ENCODE results near the gene ANKRD31. TPM values are rescaled to one million over a fixed set of nuclear protein-coding genes. Genes with fewer than 3 reads are reported as not detected.
"Not testable (repeated sequence)": the region's sequence is repeated elsewhere in the genome, so short reads cannot be mapped to it uniquely, and the experiment has no call there.

The ANKRD31 gene
- total RNA-seq, 1 donor from 2014 or later, result 0.13 TPM

DNA sequence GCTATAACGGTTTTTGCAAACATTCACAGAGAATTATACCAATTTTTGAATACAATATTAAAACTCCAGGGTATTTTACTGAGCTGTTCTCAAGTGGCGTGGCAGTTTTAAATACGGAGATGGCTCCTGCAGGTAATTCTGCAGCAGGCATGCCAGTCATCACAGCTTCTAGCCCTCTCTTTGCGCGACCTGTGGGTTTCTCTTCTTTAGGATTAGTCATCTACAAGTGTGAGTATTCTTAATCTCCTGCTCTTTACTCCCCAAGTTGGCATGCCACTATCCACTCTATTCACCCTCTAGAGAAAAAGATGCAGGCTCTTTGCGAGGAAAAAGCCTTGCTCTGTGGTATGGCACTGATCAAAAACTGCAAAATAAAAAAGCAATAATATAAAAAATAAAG is 43.9 kb downstream of the ANKRD31 start:
- peaks cover 56% of the 10 kb centered on the region for H3K27me3 Mint-ChIP-seq (ENCODE audit: unreplicated experiment)
- H3K9me3 Mint-ChIP-seq (ENCODE audit: unreplicated experiment), result no peaks in the 10 kb centered on the region

DNA sequence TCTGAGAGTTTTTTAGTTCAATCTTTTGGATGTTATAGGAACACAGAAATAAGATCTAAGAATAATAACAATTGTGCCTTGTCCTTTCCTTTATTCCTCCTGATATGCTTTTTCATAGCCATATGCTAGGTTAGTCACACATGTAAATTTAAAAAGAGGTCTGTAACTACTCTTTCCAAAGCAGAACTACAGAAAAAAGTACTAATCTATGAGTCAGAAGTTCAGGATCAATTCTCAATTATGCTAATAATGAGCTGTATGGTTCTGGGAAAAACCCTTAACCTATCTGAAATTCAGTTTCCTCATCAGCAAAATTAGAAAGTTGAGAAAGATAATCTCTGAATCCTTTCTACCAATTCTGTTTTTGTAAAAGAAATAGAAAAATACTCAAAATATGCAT is 44.4 kb downstream of the ANKRD31 start:
- no peaks in the 10 kb centered on the region for H3K36me3 Mint-ChIP-seq (ENCODE audit: unreplicated experiment)
- no peak overlapping the region for H3K27ac Mint-ChIP-seq (ENCODE audit: unreplicated experiment)
- TF ChIP-seq, protein P1, sequence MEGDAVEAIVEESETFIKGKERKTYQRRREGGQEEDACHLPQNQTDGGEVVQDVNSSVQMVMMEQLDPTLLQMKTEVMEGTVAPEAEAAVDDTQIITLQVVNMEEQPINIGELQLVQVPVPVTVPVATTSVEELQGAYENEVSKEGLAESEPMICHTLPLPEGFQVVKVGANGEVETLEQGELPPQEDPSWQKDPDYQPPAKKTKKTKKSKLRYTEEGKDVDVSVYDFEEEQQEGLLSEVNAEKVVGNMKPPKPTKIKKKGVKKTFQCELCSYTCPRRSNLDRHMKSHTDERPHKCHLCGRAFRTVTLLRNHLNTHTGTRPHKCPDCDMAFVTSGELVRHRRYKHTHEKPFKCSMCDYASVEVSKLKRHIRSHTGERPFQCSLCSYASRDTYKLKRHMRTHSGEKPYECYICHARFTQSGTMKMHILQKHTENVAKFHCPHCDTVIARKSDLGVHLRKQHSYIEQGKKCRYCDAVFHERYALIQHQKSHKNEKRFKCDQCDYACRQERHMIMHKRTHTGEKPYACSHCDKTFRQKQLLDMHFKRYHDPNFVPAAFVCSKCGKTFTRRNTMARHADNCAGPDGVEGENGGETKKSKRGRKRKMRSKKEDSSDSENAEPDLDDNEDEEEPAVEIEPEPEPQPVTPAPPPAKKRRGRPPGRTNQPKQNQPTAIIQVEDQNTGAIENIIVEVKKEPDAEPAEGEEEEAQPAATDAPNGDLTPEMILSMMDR (IDR thresholded peaks at IDR 0.05), result no peak
- no peak for DNase-seq (ENCODE audit: extremely low spot score, unreplicated experiment)
- no peaks in the 10 kb centered on the region for H3K4me1 Mint-ChIP-seq (ENCODE audit: unreplicated experiment)
- peaks cover 59% of the 10 kb centered on the region for H3K27me3 Mint-ChIP-seq (ENCODE audit: unreplicated experiment)
- H3K4me3 Mint-ChIP-seq (ENCODE audit: unreplicated experiment), result no peak overlapping the region
- H3K9me3 Mint-ChIP-seq (ENCODE audit: unreplicated experiment), result no peaks in the 10 kb centered on the region

More for the DNA sequence above, 43.9 kb downstream of the ANKRD31 start:
- Mint-ChIP-seq H3K4me1 (ENCODE audit: unreplicated experiment) (no peaks in the 10 kb centered on the region), H3K27ac (ENCODE audit: unreplicated experiment) (no peak overlapping the region), H3K36me3 (ENCODE audit: unreplicated experiment) (no peaks in the 10 kb centered on the region), H3K4me3 (ENCODE audit: unreplicated experiment) (no peak overlapping the region)
- TF ChIP-seq, protein P1 (IDR thresholded peaks at IDR 0.05), result no peak
- DNase-seq (ENCODE audit: extremely low spot score, unreplicated experiment), result no peak

DNA sequence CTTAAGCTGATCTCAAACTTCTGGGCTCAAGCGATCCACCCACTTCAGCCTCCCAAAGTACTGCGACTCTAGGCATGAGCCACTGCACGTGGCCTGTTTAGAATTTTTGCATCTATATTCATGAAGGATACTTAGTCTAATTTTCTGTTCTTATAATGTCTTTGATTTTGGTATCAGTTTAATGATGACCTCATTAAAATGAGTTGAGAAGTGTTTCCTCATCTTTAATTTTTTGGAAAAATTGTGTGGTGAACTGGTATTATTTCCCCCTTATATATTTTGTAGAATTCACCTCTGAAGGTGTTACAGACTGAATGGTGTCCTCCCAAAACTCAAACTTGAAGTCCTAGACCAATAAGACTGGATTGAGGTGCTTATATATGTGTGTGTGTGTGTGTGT is 46.5 kb downstream of the ANKRD31 start:
- no peak overlapping the region for H3K27ac Mint-ChIP-seq (ENCODE audit: unreplicated experiment)

DNA sequence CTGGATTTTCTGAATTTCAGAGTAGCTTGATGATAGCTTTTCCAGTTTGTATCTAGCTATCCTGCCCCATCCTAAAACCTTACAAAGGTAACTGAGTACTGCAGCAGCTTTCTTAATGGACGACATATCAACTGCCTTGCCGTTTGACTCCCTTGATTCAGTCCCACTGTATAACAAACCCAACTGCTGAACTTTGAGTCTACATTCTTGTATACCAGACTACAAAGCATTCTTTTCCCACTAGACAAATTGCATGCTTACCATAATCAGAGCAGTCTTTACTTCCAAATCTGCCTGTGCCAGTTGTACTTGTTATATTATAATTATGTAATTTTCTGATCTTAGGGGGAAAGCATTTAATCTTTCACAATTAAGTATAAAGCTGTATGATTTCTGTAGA is 47.3 kb downstream of the ANKRD31 start:
- H3K36me3 Mint-ChIP-seq (ENCODE audit: unreplicated experiment), result no peaks in the 10 kb centered on the region
- DNase-seq (ENCODE audit: extremely low spot score, unreplicated experiment), result no peak
- no peaks in the 10 kb centered on the region for H3K9me3 Mint-ChIP-seq (ENCODE audit: unreplicated experiment)
- H3K27ac Mint-ChIP-seq (ENCODE audit: unreplicated experiment), result no peak overlapping the region
- peaks cover 70% of the 10 kb centered on the region for H3K27me3 Mint-ChIP-seq (ENCODE audit: unreplicated experiment)
- H3K4me3 Mint-ChIP-seq (ENCODE audit: unreplicated experiment), result no peak overlapping the region
- H3K4me1 Mint-ChIP-seq (ENCODE audit: unreplicated experiment), result no peaks in the 10 kb centered on the region
- TF ChIP-seq, protein P1 (IDR thresholded peaks at IDR 0.05), result no peak

More for the DNA sequence above, 46.5 kb downstream of the ANKRD31 start:
- no peak for DNase-seq (ENCODE audit: extremely low spot score, unreplicated experiment)
- no peaks in the 10 kb centered on the region for H3K9me3 Mint-ChIP-seq (ENCODE audit: unreplicated experiment)
- no peaks in the 10 kb centered on the region for H3K36me3 Mint-ChIP-seq (ENCODE audit: unreplicated experiment)
- H3K27me3 Mint-ChIP-seq (ENCODE audit: unreplicated experiment), result peaks cover 66% of the 10 kb centered on the region
- TF ChIP-seq, protein P1 (IDR thresholded peaks at IDR 0.05), result no peak
- no peak overlapping the region for H3K4me3 Mint-ChIP-seq (ENCODE audit: unreplicated experiment)
- no peaks in the 10 kb centered on the region for H3K4me1 Mint-ChIP-seq (ENCODE audit: unreplicated experiment)

DNA sequence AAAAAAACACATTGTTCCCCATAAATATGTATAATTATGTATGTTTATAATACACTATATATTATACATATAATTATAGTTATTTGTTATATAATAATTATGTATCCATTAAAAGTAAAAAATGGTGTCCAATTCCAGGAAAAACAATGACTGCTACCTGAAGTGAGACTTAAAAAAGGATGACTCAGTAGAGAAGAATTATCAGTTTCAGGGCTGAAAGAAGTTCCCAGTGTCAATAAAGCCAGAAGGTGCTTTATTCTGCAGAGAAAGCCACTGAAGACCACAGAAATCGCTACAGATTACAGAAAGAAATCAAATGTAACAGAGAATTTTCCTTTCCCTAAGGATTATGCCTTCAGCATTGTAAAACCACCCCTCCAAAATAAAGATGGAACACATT is 50.9 kb downstream of the ANKRD31 start:
- Mint-ChIP-seq H3K4me3 (ENCODE audit: unreplicated experiment) (no peak overlapping the region), H3K4me1 (ENCODE audit: unreplicated experiment) (no peaks in the 10 kb centered on the region), H3K27me3 (ENCODE audit: unreplicated experiment) (peaks cover 56% of the 10 kb centered on the region), H3K36me3 (ENCODE audit: unreplicated experiment) (no peaks in the 10 kb centered on the region), H3K27ac (ENCODE audit: unreplicated experiment) (no peak overlapping the region), H3K9me3 (ENCODE audit: unreplicated experiment) (no peaks in the 10 kb centered on the region)
- TF ChIP-seq, protein P1 (IDR thresholded peaks at IDR 0.05), result no peak
- DNase-seq (ENCODE audit: extremely low spot score, unreplicated experiment), result no peak

DNA sequence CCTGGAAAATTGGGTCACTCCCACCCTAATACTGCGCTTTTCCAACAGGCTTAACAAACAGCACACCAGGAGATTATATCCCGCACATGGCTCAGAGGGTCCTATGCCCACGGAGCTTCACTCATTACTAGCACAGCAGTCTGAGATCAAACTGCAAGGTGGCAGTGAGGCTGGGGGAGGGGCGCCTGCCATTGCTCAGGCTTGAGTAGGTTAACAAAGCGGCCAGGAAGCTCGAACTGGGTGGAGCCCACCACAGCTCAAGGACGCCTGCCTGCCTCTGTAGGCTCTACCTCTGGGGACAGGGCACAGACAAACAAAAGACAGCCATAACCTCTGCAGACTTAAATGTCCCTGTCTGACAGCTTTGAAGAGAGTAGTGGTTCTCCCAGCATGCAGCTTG is 60.7 kb downstream of the ANKRD31 start:
- H3K4me1 Mint-ChIP-seq (ENCODE audit: unreplicated experiment); H3K27ac Mint-ChIP-seq (ENCODE audit: unreplicated experiment); H3K4me3 Mint-ChIP-seq (ENCODE audit: unreplicated experiment); DNase-seq (ENCODE audit: extremely low spot score, unreplicated experiment); H3K36me3 Mint-ChIP-seq (ENCODE audit: unreplicated experiment): not testable (repeated sequence)
- H3K9me3 Mint-ChIP-seq (ENCODE audit: unreplicated experiment), result peaks cover 22% of the 10 kb centered on the region
- H3K27me3 Mint-ChIP-seq (ENCODE audit: unreplicated experiment), result peaks cover 23% of the 10 kb centered on the region

DNA sequence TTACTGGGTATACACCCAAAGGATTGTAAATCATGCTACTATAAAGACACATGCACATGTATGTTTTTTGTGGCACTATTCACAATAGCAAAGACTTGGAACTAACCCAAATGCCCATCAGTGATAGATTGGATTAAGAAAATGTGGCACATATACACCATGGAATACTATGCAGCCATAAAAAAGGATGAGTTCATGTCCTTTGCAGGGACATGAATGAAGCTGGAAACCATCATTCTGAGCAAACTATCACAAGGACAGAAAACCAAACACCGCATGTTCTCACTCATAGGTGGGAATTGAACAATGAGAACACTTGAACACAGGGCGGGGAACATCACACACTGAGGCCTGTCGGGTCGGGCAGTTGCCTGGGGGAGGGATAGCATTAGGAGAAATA is 61.8 kb downstream of the ANKRD31 start:
- not testable (repeated sequence) for DNase-seq (ENCODE audit: extremely low spot score, unreplicated experiment); H3K4me3 Mint-ChIP-seq (ENCODE audit: unreplicated experiment)

More for the DNA sequence above, 61.8 kb downstream of the ANKRD31 start:
- not testable (repeated sequence) for H3K4me1 Mint-ChIP-seq (ENCODE audit: unreplicated experiment); H3K36me3 Mint-ChIP-seq (ENCODE audit: unreplicated experiment); H3K27ac Mint-ChIP-seq (ENCODE audit: unreplicated experiment)
- Mint-ChIP-seq H3K27me3 (ENCODE audit: unreplicated experiment) (peaks cover 30% of the 10 kb centered on the region), H3K9me3 (ENCODE audit: unreplicated experiment) (peaks cover 22% of the 10 kb centered on the region)
